Neural progenitor cell (in vitro differentiated cells): ENCODE measurements around the gene ITPR3. TPM values are rescaled to one million over a fixed set of nuclear protein-coding genes. Genes with fewer than 3 reads are reported as not detected.

Experiments
- DNase-seq: peaks from one replicate; pipeline ENCODE4 v3.0.0-alpha.2; 2016; ENCODE audit warnings: low spot score
- H2AFZ ChIP-seq: fragments of 200-600 bp; sonication (generic); replicated peaks from 2 replicates; pipeline ENCODE4 v1.6.1; 2016; ENCODE audit warnings: antibody characterized with exemption
- H3F3A ChIP-seq: fragments of 200-600 bp; sonication (generic); 2 replicates; pipeline ENCODE4 v1.6.1; 2016; ENCODE audit warnings: antibody characterized with exemption, low read depth
- H3K27ac ChIP-seq: fragments of 200-600 bp; sonication (generic); 2 replicates; pipeline ENCODE4 v1.5.1; 2016; ENCODE audit warnings: mild to moderate bottlenecking
- H3K27me3 ChIP-seq: fragments of 200-600 bp; sonication (generic); 2 replicates; pipeline ENCODE4 v1.6.1; 2016; ENCODE audit warnings: mild to moderate bottlenecking, moderate library complexity
- H3K36me3 ChIP-seq: fragments of 200-600 bp; sonication (generic); 2 replicates; pipeline ENCODE4 v1.5.1; 2016
- H3K4me1 ChIP-seq: fragments of 200-600 bp; sonication (generic); 2 replicates; pipeline ENCODE4 v1.6.1; 2016; ENCODE audit warnings: mixed run types
- H3K4me2 ChIP-seq: fragments of 200-600 bp; sonication (generic); 2 replicates; pipeline ENCODE4 v1.6.1; 2016
- H3K4me3 ChIP-seq: fragments of 200-600 bp; sonication (generic); 2 replicates; pipeline ENCODE4 v1.5.1; 2016
- H3K79me2 ChIP-seq: fragments of 200-600 bp; sonication (generic); 2 replicates; pipeline ENCODE4 v1.6.1; 2016; ENCODE audit warnings: low read depth
- H3K9ac ChIP-seq: fragments of 200-600 bp; sonication (generic); 2 replicates; pipeline ENCODE4 v1.6.1; 2016
- H3K9me3 ChIP-seq: fragments of 200-600 bp; sonication (generic); 2 replicates; pipeline ENCODE4 v1.5.1; 2016; ENCODE audit warnings: low read depth
- H4K20me1 ChIP-seq: fragments of 200-600 bp; sonication (generic); 2 replicates; pipeline ENCODE4 v1.6.1; 2016; ENCODE audit warnings: low read depth
- H3K27ac Mint-ChIP-seq: 3 replicates; pipeline ENCODE4 v1.8.0; 2021; ENCODE audit warnings: mixed read lengths
- H3K27me3 Mint-ChIP-seq: 2 replicates; pipeline ENCODE4 v1.8.0; 2022; ENCODE audit warnings: low read depth, mild to moderate bottlenecking, inconsistent platforms, moderate library complexity, mixed read lengths; ENCODE audit not compliant: insufficient read depth
- H3K36me3 Mint-ChIP-seq: 3 replicates; pipeline ENCODE4 v1.8.0; 2021; ENCODE audit warnings: mixed read lengths
- H3K4me1 Mint-ChIP-seq: 3 replicates; pipeline ENCODE4 v1.8.0; 2021; ENCODE audit warnings: mixed read lengths
- H3K4me3 Mint-ChIP-seq: 3 replicates; pipeline ENCODE4 v1.8.0; 2021; ENCODE audit warnings: mild to moderate bottlenecking, moderate library complexity, mixed read lengths
- H3K9me3 Mint-ChIP-seq: 3 replicates; pipeline ENCODE4 v1.8.0; 2020; ENCODE audit warnings: mixed read lengths
- EZH2 ChIP-seq: fragments of 200-600 bp; sonication (generic); IDR thresholded peaks from 2 replicates; pipeline ENCODE4 v1.6.1; 2017; ENCODE audit warnings: antibody characterized with exemption, mild to moderate bottlenecking, moderate library complexity
- EZH2phosphoT487 ChIP-seq: fragments of 200-600 bp; sonication (generic); IDR thresholded peaks from 2 replicates; pipeline ENCODE4 v1.6.1; 2017; ENCODE audit warnings: antibody characterized with exemption
- total RNA-seq: library from RNA; depleted of rRNA; stranded (reverse); fragments of >200 nt; gene quantifications from 2 replicates; pipeline ENCODE4 v1.2.3, GENCODE V29; 2015; ENCODE audit warnings: low replicate concordance
- TF ChIP-seq, protein P1 (sequence below): fragments of 200-600 bp; sonication (generic); IDR thresholded peaks from 2 replicates; pipeline ENCODE4 v1.5.1; 2017; ENCODE audit warnings: antibody characterized with exemption, mild to moderate bottlenecking

Gene ITPR3
- total RNA-seq, 1 donor from 2014 or later: 1.5 TPM

DNA sequence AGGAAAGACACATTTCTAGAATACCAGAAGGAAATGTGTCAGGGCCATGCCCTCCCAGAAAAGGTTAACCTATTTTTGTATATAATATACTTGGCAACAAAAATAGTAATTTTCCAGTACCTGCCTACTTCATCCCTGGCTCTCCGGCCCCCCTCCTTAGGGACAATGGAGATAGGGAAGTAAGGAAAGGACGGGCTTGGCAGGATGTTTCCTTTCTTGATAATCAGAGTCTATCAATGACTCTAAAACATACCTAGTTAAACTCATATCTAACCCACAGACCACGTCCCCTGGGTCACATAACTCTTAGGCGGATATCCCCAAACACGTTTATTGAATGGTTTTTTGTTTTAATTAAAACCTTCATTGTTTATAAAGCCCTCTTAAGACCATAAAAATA lies 78.6 kb downstream of the ITPR3 start:
- TF ChIP-seq EZH2phosphoT487 (no peak), EZH2 (no peak)
- TF ChIP-seq, protein P1, sequence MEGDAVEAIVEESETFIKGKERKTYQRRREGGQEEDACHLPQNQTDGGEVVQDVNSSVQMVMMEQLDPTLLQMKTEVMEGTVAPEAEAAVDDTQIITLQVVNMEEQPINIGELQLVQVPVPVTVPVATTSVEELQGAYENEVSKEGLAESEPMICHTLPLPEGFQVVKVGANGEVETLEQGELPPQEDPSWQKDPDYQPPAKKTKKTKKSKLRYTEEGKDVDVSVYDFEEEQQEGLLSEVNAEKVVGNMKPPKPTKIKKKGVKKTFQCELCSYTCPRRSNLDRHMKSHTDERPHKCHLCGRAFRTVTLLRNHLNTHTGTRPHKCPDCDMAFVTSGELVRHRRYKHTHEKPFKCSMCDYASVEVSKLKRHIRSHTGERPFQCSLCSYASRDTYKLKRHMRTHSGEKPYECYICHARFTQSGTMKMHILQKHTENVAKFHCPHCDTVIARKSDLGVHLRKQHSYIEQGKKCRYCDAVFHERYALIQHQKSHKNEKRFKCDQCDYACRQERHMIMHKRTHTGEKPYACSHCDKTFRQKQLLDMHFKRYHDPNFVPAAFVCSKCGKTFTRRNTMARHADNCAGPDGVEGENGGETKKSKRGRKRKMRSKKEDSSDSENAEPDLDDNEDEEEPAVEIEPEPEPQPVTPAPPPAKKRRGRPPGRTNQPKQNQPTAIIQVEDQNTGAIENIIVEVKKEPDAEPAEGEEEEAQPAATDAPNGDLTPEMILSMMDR: no peak
- Histone ChIP-seq H3K9ac (no peak overlapping the region), H3K36me3 (peaks cover 7% of the 10 kb centered on the region), H3K4me3 (no peak overlapping the region), H3K27ac (no peak overlapping the region), H3K9me3 (no peaks in the 10 kb centered on the region), H2AFZ (no peak overlapping the region), H3K4me1 (no peaks in the 10 kb centered on the region), H4K20me1 (peaks cover 26% of the 10 kb centered on the region), H3F3A (peaks cover 18% of the 10 kb centered on the region), H3K79me2 (peaks cover 6% of the 10 kb centered on the region), H3K4me2 (no peak overlapping the region), H3K27me3 (no peaks in the 10 kb centered on the region)
- peaks cover 7% of the 10 kb centered on the region for H3K4me1 Mint-ChIP-seq
- peaks cover 2% of the 10 kb centered on the region for H3K27me3 Mint-ChIP-seq
- no peak for DNase-seq
- H3K9me3 Mint-ChIP-seq: no peaks in the 10 kb centered on the region
- H3K4me3 Mint-ChIP-seq: no peak overlapping the region
- no peak overlapping the region for H3K27ac Mint-ChIP-seq
- H3K36me3 Mint-ChIP-seq: peaks cover 9% of the 10 kb centered on the region

DNA sequence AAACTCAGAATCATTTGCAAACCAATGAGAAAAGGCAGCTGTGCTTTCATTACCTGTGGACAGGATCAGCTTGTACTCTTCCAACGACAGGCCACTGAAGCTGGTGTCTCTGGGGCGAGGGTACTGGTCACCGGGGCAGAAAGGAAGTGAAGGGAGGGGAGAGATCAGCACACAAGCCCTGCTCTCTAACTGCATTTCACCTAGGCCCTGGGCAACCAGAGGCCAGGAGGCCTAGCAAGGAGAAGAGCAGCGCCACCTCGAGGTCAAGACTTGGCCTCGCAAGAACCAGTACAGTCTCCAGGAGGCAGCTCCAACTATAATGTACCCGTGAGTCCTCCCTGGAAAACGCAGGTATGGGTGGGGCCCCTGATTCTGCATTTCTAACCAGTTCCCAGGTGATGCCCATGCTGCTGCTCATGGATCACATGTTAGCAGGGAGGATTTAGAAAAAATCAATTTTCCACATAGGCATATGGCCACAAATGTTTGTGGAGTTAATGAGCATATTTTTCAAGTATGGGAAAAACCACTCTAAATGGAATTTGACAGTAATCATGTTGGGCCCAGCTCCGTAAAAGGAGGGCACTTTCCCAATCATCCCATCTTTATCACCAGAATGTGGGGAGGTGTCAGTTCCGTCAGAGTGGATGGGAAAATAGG lies 79.4 kb downstream of the ITPR3 start:
- Histone ChIP-seq H3K4me3 (no peak overlapping the region), H3K9me3 (no peaks in the 10 kb centered on the region), H3K79me2 (peaks cover 6% of the 10 kb centered on the region), H3K36me3 (peaks cover 7% of the 10 kb centered on the region), H3F3A (peaks cover 18% of the 10 kb centered on the region), H3K27me3 (no peaks in the 10 kb centered on the region), H3K9ac (no peak overlapping the region), H3K4me1 (no peaks in the 10 kb centered on the region), H4K20me1 (peaks cover 30% of the 10 kb centered on the region), H2AFZ (no peak overlapping the region), H3K27ac (no peak overlapping the region), H3K4me2 (no peak overlapping the region)
- Mint-ChIP-seq H3K27ac (peak overlapping the region; percentile 42), H3K4me3 (no peak overlapping the region), H3K27me3 (peaks cover 2% of the 10 kb centered on the region), H3K4me1 (peaks cover 7% of the 10 kb centered on the region), H3K36me3 (peaks cover 9% of the 10 kb centered on the region), H3K9me3 (no peaks in the 10 kb centered on the region)
- peak; percentile 89 for DNase-seq
- TF ChIP-seq EZH2 (no peak), EZH2phosphoT487 (no peak)
- TF ChIP-seq, protein P1: peak; percentile 90

DNA sequence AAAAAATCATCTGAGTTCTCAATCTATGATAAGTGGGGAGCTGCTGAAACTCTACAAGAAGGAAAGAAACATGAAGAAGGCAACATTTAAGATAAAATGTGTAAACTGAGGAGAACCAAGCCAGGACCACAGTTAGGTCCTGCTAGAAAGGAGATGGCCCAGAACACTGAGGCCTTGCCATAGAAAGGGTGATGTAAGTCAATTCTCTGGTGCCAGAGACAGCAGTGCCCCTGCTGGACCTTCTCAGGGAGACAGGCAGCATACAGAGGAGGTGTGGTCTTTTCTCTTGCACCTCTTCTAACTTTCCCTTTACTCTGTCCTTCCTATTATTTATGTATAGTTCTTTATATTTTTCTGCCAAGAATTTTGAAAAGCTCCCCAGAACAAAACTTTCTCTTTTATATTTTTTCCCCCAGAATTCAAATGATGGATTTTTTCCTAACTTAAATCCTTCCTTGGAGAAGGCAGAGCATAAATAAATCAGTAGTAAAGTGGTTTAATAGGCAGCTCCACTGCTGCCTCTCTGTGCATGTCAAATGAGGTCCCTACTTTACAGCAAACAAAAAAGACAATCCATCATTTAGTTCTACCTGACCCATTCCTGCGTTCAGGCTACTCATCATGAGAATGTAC lies 81.3 kb downstream of the ITPR3 start:
- Histone ChIP-seq H3K27me3 (no peaks in the 10 kb centered on the region), H3K9me3 (no peaks in the 10 kb centered on the region), H3K4me3 (no peak overlapping the region), H3K4me1 (no peaks in the 10 kb centered on the region), H2AFZ (no peak overlapping the region), H3K27ac (no peak overlapping the region), H3K4me2 (no peak overlapping the region), H3K79me2 (peaks cover 6% of the 10 kb centered on the region), H3F3A (peaks cover 18% of the 10 kb centered on the region), H4K20me1 (peaks cover 39% of the 10 kb centered on the region), H3K36me3 (peaks cover 7% of the 10 kb centered on the region), H3K9ac (no peak overlapping the region)
- H3K9me3 Mint-ChIP-seq: no peaks in the 10 kb centered on the region
- DNase-seq: peak; percentile 56
- peaks cover 7% of the 10 kb centered on the region for H3K4me1 Mint-ChIP-seq
- H3K36me3 Mint-ChIP-seq: peaks cover 3% of the 10 kb centered on the region
- no peak overlapping the region for H3K27ac Mint-ChIP-seq
- TF ChIP-seq, protein P1: peak; percentile 57
- TF ChIP-seq EZH2phosphoT487 (no peak), EZH2 (no peak)
- peaks cover 2% of the 10 kb centered on the region for H3K27me3 Mint-ChIP-seq
- H3K4me3 Mint-ChIP-seq: no peak overlapping the region
